ENCODE measurements around the gene CLEC3B.
"Not testable (repeated sequence)": the region's sequence is repeated elsewhere in the genome, so short reads cannot be mapped to it uniquely, and the experiment has no call there.

CLEC3B gene

GRCh38 chr3:45071075-45071474 lies 45.0 kb downstream of the CLEC3B start:
- no peak for DNase-seq

GRCh38 chr3:45075821-45076625 lies 49.9 kb downstream of the CLEC3B start:
- no peak for DNase-seq

- DNase-seq: not testable (repeated sequence)
Observed at GRCh38 chr3:45078256-45078655, 52.2 kb downstream of the CLEC3B start.

- no peak for DNase-seq
Observed at GRCh38 chr3:45078910-45079522, 52.9 kb downstream of the CLEC3B start.

GRCh38 chr3:45079715-45080114 lies 53.6 kb downstream of the CLEC3B start:
- DNase-seq: no peak

GRCh38 chr3:45080824-45081223 lies 54.7 kb downstream of the CLEC3B start:
- DNase-seq: no peak

GRCh38 chr3:45081506-45082141 lies 55.5 kb downstream of the CLEC3B start:
- no peak for DNase-seq

- DNase-seq: no peak
Observed at GRCh38 chr3:45082142-45082538, 56.0 kb downstream of the CLEC3B start.

- no peak for DNase-seq
Observed at GRCh38 chr3:45083023-45083422, 56.9 kb downstream of the CLEC3B start.

- no peak for DNase-seq
Observed at GRCh38 chr3:45084361-45084760, 58.3 kb downstream of the CLEC3B start.

- DNase-seq: no peak
Observed at GRCh38 chr3:45084820-45085816, 59.0 kb downstream of the CLEC3B start.
